Stimulated activated CD4-positive, alpha-beta T cell treated with anti-CD3 and anti-CD28 coated beads, Interleukin-2, amount 100 ng/mL, for 4 hours (primary cell): Measurements from ENCODE around the gene GABRR3.
A peak's percentile ranks its signal among the peaks of the same experiment; 100 is the strongest.

Source experiments
- DNase-seq: peaks from one replicate; pipeline ENCODE4 v3.0.0-alpha.2; 2020; ENCODE audit warnings: low read depth

Gene GABRR3

GRCh38 chr3:97990624-97991292 lies 44.4 kb downstream of the GABRR3 start:
- DNase-seq, result no peak

- DNase-seq, result no peak
Measured at GRCh38 chr3:97988784-97989568, 46.1 kb downstream of the GABRR3 start.

- DNase-seq, result no peak
Measured at GRCh38 chr3:97987306-97987705, 47.8 kb downstream of the GABRR3 start.

GRCh38 chr3:97983933-97984491 lies 51.1 kb downstream of the GABRR3 start:
- no peak for DNase-seq

GRCh38 chr3:97981886-97982285 lies 53.2 kb downstream of the GABRR3 start:
- DNase-seq, result no peak

- no peak for DNase-seq
Measured at GRCh38 chr3:97979610-97980009, 55.5 kb downstream of the GABRR3 start.

GRCh38 chr3:97975466-97975865 lies 59.6 kb downstream of the GABRR3 start:
- no peak for DNase-seq

GRCh38 chr3:97974996-97975395 lies 60.1 kb downstream of the GABRR3 start:
- DNase-seq, result no peak

- DNase-seq, result no peak
Measured at GRCh38 chr3:97972976-97973375, 62.1 kb downstream of the GABRR3 start.

GRCh38 chr3:97971679-97972567 lies 63.2 kb downstream of the GABRR3 start, which contains the start of gene RIOX2:
RIOX2 (minus strand) TSS chr3:97972431; CDS start chr3:97967593, 4,838 bp downstream.
- DNase-seq, result peak; percentile 77

GRCh38 chr3:97970956-97971620 lies 64.0 kb downstream of the GABRR3 start:
- DNase-seq, result no peak

- DNase-seq, result no peak
Measured at GRCh38 chr3:97970156-97970555, 65.0 kb downstream of the GABRR3 start.

- no peak for DNase-seq
Measured at GRCh38 chr3:97969541-97969940, 65.6 kb downstream of the GABRR3 start.

- DNase-seq, result no peak
Measured at GRCh38 chr3:97968376-97968775, 66.7 kb downstream of the GABRR3 start.

- no peak for DNase-seq
Measured at GRCh38 chr3:97967966-97968365, 67.1 kb downstream of the GABRR3 start.

GRCh38 chr3:97960993-97961766 lies 73.9 kb downstream of the GABRR3 start:
- no peak for DNase-seq

- DNase-seq, result no peak
Measured at GRCh38 chr3:97960551-97960950, 74.6 kb downstream of the GABRR3 start.

GRCh38 chr3:97959872-97960271 lies 75.2 kb downstream of the GABRR3 start:
- DNase-seq, result no peak

- no peak for DNase-seq
Measured at GRCh38 chr3:97958796-97959195, 76.3 kb downstream of the GABRR3 start.

- no peak for DNase-seq
Measured at GRCh38 chr3:97958396-97958795, 76.7 kb downstream of the GABRR3 start.
